ENCODE measurements around the gene TRIM63.

- TF ChIP-seq ZNF70 (CRISPR knock-in tag; IDR thresholded peaks at IDR 0.05) = no peak
- no peak for TF ChIP-seq OSR1 (CRISPR knock-in tag; IDR thresholded peaks at IDR 0.05)
- no peak for TF ChIP-seq TCF4 (CRISPR knock-in tag; IDR thresholded peaks at IDR 0.05; ENCODE audit: borderline replicate concordance)
- no peak for TF ChIP-seq ZFP3 (CRISPR knock-in tag; IDR thresholded peaks at IDR 0.05)
- TF ChIP-seq RARB (CRISPR knock-in tag; IDR thresholded peaks at IDR 0.05) = no peak
- TF ChIP-seq, protein P1, sequence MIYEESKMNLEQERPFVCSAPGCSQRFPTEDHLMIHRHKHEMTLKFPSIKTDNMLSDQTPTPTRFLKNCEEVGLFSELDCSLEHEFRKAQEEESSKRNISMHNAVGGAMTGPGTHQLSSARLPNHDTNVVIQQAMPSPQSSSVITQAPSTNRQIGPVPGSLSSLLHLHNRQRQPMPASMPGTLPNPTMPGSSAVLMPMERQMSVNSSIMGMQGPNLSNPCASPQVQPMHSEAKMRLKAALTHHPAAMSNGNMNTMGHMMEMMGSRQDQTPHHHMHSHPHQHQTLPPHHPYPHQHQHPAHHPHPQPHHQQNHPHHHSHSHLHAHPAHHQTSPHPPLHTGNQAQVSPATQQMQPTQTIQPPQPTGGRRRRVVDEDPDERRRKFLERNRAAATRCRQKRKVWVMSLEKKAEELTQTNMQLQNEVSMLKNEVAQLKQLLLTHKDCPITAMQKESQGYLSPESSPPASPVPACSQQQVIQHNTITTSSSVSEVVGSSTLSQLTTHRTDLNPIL (CRISPR knock-in tag; IDR thresholded peaks at IDR 0.05; ENCODE audit: low read depth) = no peak
- no peak for TF ChIP-seq BACH2 (CRISPR knock-in tag; IDR thresholded peaks at IDR 0.05; ENCODE audit: borderline replicate concordance)
- TF ChIP-seq ARNTL (CRISPR knock-in tag; IDR thresholded peaks at IDR 0.05; ENCODE audit: borderline replicate concordance, low read depth) = no peak
- TF ChIP-seq ZC3H10 (CRISPR knock-in tag; IDR thresholded peaks at IDR 0.05) = no peak
- TF ChIP-seq ZFP30 (CRISPR knock-in tag; IDR thresholded peaks at IDR 0.05) = no peak
- TF ChIP-seq ZNF565 (CRISPR knock-in tag; conservative IDR thresholded peaks at IDR 0.05; ENCODE audit: low read depth) = no peak
- TF ChIP-seq, protein P2, sequence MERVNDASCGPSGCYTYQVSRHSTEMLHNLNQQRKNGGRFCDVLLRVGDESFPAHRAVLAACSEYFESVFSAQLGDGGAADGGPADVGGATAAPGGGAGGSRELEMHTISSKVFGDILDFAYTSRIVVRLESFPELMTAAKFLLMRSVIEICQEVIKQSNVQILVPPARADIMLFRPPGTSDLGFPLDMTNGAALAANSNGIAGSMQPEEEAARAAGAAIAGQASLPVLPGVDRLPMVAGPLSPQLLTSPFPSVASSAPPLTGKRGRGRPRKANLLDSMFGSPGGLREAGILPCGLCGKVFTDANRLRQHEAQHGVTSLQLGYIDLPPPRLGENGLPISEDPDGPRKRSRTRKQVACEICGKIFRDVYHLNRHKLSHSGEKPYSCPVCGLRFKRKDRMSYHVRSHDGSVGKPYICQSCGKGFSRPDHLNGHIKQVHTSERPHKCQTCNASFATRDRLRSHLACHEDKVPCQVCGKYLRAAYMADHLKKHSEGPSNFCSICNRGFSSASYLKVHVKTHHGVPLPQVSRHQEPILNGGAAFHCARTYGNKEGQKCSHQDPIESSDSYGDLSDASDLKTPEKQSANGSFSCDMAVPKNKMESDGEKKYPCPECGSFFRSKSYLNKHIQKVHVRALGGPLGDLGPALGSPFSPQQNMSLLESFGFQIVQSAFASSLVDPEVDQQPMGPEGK (CRISPR knock-in tag; IDR thresholded peaks at IDR 0.05; ENCODE audit: borderline replicate concordance) = no peak
Observed at GRCh38 chr1:26075421-26076144, 8.2 kb upstream of the TRIM63 start.

All from SK-N-SH treated with all-trans-retinoic acid at 6 μM for 48 hours (cell line).